ENCODE results near the gene GREM1.

DNA sequence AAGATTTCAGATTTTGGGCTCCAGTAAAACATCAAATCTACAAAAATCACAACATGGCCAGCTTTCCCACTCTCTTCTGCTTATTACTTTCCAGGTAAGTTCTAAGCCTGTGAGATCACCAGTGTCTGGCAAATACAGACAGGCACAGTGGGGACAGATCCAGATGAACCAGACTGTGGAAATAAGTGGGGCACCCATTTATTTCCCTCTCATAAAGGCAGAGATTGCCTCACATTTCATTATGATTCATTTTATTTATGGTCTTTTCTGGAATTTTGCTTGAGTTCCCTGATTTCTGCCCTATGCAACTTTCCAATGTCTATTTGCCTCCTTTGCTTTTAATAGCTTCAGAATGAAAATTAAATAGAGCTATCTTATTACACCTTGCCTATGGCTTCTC, 66.8 kb downstream of the GREM1 start:
- TF ChIP-seq, protein P1, sequence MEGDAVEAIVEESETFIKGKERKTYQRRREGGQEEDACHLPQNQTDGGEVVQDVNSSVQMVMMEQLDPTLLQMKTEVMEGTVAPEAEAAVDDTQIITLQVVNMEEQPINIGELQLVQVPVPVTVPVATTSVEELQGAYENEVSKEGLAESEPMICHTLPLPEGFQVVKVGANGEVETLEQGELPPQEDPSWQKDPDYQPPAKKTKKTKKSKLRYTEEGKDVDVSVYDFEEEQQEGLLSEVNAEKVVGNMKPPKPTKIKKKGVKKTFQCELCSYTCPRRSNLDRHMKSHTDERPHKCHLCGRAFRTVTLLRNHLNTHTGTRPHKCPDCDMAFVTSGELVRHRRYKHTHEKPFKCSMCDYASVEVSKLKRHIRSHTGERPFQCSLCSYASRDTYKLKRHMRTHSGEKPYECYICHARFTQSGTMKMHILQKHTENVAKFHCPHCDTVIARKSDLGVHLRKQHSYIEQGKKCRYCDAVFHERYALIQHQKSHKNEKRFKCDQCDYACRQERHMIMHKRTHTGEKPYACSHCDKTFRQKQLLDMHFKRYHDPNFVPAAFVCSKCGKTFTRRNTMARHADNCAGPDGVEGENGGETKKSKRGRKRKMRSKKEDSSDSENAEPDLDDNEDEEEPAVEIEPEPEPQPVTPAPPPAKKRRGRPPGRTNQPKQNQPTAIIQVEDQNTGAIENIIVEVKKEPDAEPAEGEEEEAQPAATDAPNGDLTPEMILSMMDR (conservative IDR thresholded peaks at IDR 0.05 in 1 of 2, IDR thresholded peaks at IDR 0.05 in 1 of 2; ENCODE audit: low read depth in 1 of 2, low read length in 2 of 2), result no peak
- TF ChIP-seq EZH2 (IDR thresholded peaks at IDR 0.05; ENCODE audit: low read length, missing control alignments), result no peak
